Fibroblast of pulmonary artery (primary cell): Measurements from ENCODE around the gene MIDN.
A peak's percentile ranks its signal among the peaks of the same experiment; 100 is the strongest.

Experiments
- DNase-seq: peaks from one replicate; pipeline ENCODE4 v3.0.0-alpha.2; 2010; ENCODE audit warnings: low read depth
- H3K4me3 ChIP-seq: replicated peaks from 2 replicates; pipeline ENCODE4 v1.5.1; 2011; ENCODE audit warnings: low read depth, mild to moderate bottlenecking, control low read depth, low read length, moderate library complexity
- TF ChIP-seq, protein P1 (sequence below): IDR thresholded peaks from 2 replicates; pipeline ENCODE4 v1.5.1; 2011; ENCODE audit warnings: mild to moderate bottlenecking, control low read depth, low read length, inconsistent platforms; ENCODE audit errors: missing control alignments

MIDN gene

GRCh38 chr19:1258707-1259205, 10.4 kb downstream of the MIDN start:
- no peak overlapping the region for H3K4me3 ChIP-seq
- DNase-seq = no peak
- TF ChIP-seq, protein P1, sequence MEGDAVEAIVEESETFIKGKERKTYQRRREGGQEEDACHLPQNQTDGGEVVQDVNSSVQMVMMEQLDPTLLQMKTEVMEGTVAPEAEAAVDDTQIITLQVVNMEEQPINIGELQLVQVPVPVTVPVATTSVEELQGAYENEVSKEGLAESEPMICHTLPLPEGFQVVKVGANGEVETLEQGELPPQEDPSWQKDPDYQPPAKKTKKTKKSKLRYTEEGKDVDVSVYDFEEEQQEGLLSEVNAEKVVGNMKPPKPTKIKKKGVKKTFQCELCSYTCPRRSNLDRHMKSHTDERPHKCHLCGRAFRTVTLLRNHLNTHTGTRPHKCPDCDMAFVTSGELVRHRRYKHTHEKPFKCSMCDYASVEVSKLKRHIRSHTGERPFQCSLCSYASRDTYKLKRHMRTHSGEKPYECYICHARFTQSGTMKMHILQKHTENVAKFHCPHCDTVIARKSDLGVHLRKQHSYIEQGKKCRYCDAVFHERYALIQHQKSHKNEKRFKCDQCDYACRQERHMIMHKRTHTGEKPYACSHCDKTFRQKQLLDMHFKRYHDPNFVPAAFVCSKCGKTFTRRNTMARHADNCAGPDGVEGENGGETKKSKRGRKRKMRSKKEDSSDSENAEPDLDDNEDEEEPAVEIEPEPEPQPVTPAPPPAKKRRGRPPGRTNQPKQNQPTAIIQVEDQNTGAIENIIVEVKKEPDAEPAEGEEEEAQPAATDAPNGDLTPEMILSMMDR = no peak

DNA sequence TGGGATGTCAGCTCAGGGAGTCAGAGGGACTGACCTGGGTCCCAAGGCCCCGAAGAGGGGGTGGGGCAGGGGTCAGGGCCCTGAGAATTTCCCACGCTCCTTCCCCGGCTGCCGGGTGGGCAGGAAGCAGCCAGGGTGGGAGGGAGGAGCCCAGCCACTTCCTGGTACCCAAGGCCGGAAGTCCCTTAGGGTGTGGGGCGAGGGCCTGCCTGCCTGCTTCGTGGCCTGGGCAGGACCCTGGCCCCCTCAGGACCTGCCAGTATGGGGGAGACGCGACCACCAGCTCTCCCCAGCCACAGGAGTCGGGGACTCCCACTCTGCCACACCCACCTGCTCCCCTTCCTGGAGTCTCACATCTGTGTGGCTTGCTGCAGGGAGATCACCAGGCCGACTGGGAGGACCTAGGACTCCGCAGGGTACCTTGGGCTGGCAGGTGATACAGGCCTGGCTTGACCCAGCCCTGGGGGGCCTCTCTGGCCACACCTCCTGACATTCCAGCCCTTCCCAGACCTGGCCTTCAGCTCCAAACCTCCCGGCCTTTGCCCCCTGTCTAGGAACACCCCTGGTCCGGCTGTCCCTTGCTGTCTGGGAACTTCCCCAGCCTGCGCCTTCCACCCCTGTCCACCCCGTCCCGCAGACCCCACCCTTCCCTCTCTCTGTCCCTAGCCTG, 11.0 kb downstream of the MIDN start:
- DNase-seq = peak; percentile 63
- no peak overlapping the region for H3K4me3 ChIP-seq
- TF ChIP-seq, protein P1 = no peak

DNA sequence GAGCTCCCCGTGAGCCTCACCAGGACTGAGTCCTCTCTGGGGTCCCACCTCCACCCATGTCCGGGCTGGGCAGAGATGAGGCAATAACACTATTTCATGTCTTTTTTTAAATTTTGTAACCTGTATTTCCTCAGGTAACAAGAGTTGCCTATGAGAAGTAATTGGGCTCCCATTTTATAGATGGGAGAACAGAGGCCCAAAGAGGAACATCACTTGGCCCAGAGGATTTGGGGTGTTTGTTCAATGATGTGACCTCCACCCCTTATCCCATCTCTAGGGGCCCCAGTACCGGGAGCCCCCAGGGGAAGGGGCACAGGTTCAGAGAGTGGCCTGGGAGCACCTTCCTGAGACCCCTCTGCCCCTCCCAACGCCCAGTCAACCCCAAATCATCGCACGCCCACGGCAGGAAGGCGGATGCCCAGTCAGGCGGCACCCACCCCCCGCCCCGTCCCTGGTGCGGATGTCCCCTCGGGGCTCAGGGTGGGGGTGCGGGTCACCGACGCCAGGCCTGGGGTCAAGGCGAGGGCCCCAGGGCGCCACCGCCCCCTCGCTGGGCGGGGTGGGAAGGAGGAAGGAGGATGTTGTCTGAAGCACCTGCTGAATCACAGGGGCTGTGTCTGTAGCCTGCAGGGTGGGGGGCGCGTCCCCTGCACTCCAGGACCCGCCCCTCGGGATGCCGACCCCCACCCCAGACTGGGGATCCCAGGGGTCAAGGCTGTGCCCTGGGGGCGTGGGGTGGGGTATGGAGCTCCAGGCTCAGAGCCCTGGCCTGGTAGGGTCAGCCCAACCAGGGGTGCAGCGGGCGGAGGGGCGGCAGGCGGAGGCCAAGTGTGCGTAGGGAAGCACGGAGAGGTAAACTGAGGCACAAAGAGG, 11.7 kb downstream of the MIDN start:
- peak overlapping the region; percentile 14 for H3K4me3 ChIP-seq
- TF ChIP-seq, protein P1 = no peak
- DNase-seq = no peak

DNA sequence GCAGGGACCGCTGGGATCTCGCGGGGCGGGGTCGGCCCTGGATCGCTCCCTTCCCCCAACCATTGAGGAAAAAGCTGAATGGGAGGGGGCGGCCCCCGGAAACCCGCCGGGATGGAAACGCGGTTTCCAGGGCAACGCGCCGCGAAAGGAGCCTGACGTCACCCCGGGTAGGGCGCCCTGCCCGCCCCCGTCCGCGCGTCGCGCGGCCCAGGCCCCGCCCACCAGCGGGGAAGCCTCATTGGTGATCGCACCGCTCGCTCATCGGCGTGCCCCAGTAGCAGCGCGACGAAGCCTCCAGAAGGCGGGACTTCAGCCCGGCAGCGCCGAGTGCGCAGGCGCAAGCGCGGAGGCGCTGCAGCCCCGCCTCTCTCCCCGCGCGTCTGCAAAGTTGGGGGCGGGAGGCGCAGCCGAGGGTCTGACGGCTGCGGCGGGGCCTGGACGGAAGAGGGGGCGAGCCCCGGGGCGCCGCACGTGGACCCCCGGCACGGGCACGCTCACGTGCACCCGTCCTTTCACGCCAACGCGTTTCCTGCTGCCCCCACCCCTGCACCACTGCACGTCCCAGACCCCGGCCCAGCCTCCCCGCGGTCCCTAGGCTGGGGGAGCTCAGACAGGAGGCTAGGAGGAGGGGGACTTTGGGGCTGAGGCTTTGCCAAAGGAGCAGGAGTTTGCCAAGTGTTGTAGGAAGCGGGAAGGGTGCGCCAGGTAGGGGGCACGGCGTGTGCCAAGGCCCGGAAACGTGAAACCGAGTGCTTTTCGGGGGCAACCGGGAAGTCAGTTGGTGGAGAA, 12.6 kb downstream of the MIDN start:
- peak; percentile 97 for DNase-seq
- TF ChIP-seq, protein P1 = no peak
- H3K4me3 ChIP-seq = peak overlapping the region; percentile 60

GRCh38 chr19:1261538-1261797, 13.1 kb downstream of the MIDN start:
- TF ChIP-seq, protein P1 = peak; percentile 4
- no peak for DNase-seq
- H3K4me3 ChIP-seq = peak overlapping the region; percentile 60

DNA sequence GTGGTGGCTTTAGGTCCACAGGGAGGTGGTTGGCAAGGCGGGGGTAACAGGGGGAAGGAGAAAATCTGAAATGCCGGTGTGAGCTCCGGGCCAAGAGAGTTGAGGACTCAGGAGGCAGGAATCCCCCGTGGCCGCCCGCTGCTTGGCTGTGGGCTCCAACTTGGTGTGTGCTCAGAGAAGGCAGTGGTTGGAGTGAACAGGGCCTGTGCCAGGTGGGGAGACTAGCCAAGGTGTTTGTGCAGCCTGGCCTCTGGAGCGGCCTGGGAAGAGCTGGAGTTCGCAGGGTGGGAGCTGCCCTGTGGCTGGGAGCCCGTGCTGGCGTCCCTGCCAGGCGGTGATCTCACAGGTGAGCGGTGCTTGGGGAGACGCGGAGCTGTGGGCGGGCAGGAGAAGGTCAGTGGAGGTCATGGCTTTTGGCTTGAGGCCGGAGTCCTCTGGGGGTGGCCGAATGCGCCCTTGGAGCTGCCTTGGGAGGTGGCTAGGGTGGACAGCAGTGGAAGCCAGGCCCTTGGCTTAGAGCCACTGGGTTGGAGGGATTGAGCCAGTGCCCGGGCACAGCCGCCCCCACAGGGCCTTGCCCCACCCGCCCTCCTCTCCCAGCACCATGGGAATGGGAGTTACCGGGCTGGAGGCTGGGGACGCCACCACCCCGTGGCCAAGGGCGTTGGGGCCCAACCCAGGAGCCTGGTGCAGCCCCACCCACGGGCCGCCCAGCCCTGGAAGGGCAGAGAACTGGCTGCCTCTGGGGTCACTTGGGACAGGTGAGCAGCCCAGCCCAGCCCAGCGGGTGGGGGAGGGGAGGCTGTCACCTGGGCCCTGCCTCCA, 13.6 kb downstream of the MIDN start:
- TF ChIP-seq, protein P1 = no peak
- H3K4me3 ChIP-seq = peak overlapping the region; percentile 7
- DNase-seq = no peak
